Measurements from ENCODE around the gene TBC1D20.

DNA sequence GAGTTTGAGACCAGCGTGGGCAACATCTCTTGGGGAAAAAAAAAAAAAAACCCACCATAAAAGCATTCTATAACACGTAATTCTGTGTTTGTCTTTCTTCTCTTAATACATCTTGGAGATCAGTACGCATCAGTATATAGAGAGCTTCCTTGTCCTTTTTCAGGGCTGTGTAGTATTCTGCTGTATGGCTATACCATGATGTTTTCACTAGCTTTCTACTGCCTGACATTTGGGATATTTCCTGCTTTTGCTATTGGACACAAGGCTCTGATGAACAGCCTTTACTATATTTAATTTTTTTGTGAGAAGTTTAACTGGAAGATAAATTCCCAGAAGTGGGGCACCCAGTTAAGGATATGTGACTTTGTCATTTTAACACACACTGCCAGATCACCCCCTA lies 74.8 kb downstream of the TBC1D20 start:
- TF ChIP-seq POLR2AphosphoS5 (IDR thresholded peaks at IDR 0.05; ENCODE audit: low read depth, low read length) = no peak
- no peak for TF ChIP-seq CTCF (IDR thresholded peaks at IDR 0.05)
- no peak for TF ChIP-seq SIN3A (IDR thresholded peaks at IDR 0.05; ENCODE audit: borderline replicate concordance, insufficient read depth, low read depth, low read length)
- TF ChIP-seq REST (IDR thresholded peaks at IDR 0.05; ENCODE audit: insufficient read depth in 1 of 2, low read depth in 2 of 2, low read length in 1 of 2) = no peak
- no peak for TF ChIP-seq TCF7L2 (IDR thresholded peaks at IDR 0.05; ENCODE audit: low read depth, low read length)
